GM23338 (cell line): ENCODE data around the gene EFCAB6.

Source experiments
- CREB1 ChIP-seq: fragments of 250-450 bp; sonication (Bioruptor Pico); IDR thresholded peaks from 2 replicates; pipeline ENCODE4 v1.5.0; 2020; ENCODE audit warnings: low read depth, mild to moderate bottlenecking, moderate library complexity
- EZH2 ChIP-seq: fragments of 200-600 bp; sonication (generic); IDR thresholded peaks from one replicate; pipeline ENCODE4 v1.8.0; 2017; ENCODE audit warnings: antibody characterized with exemption, mild to moderate bottlenecking, low read depth; ENCODE audit not compliant: unreplicated experiment
- EZH2phosphoT487 ChIP-seq: fragments of 200-600 bp; sonication (generic); IDR thresholded peaks from one replicate; pipeline ENCODE4 v1.8.1; 2018; ENCODE audit warnings: antibody characterized with exemption; ENCODE audit not compliant: unreplicated experiment
- JUNB ChIP-seq: IDR thresholded peaks from one replicate; pipeline ENCODE4 v1.6.1; 2016; ENCODE audit warnings: antibody characterized with exemption; ENCODE audit not compliant: unreplicated experiment
- NANOG ChIP-seq: IDR thresholded peaks from 2 replicates; pipeline ENCODE4 v1.6.1; 2016; ENCODE audit warnings: antibody characterized with exemption, borderline replicate concordance
- POLR2AphosphoS5 ChIP-seq: IDR thresholded peaks from 2 replicates; pipeline ENCODE4 v1.6.1; 2016; ENCODE audit warnings: antibody characterized with exemption, low read depth
- STAT1 ChIP-seq: IDR thresholded peaks from one replicate; pipeline ENCODE4 v1.6.1; 2016; ENCODE audit warnings: antibody characterized with exemption; ENCODE audit not compliant: unreplicated experiment
- ZNF331 ChIP-seq: fragments of 250-450 bp; sonication (Bioruptor Pico); IDR thresholded peaks from 2 replicates; pipeline ENCODE4 v1.5.0; 2020; ENCODE audit warnings: low read depth, mild to moderate bottlenecking, moderate library complexity
- ZNF462 ChIP-seq: fragments of 250-450 bp; sonication (Bioruptor Pico); IDR thresholded peaks from 2 replicates; pipeline ENCODE4 v1.5.0; 2020; ENCODE audit warnings: mild to moderate bottlenecking, moderate library complexity
- TF ChIP-seq, protein P1 (sequence below), 2 experiments: fragments of 200-600 bp in 1 of 2; sonication (generic) in 1 of 2; conservative IDR thresholded peaks; 2 replicates each; pipeline versions ENCODE4 v1.5.1 to v1.6.1; 2016 to 2017; ENCODE audit warnings: antibody characterized with exemption in 2 of 2, low read depth in 2 of 2, mild to moderate bottlenecking in 2 of 2, moderate library complexity in 1 of 2
- TF ChIP-seq, protein P2 (sequence below): IDR thresholded peaks from one replicate; pipeline ENCODE4 v1.6.1; 2018; ENCODE audit warnings: antibody characterized with exemption; ENCODE audit not compliant: unreplicated experiment
- TF ChIP-seq, protein P3 (sequence below): IDR thresholded peaks from 2 replicates; pipeline ENCODE4 v1.6.1; 2016; ENCODE audit warnings: antibody characterized with exemption

GRCh38 chr22:43526946-43527345 lies 285.2 kb downstream of the EFCAB6 start:
- TF ChIP-seq POLR2AphosphoS5, result no peak
- TF ChIP-seq EZH2phosphoT487, result no peak
- TF ChIP-seq, protein P1, sequence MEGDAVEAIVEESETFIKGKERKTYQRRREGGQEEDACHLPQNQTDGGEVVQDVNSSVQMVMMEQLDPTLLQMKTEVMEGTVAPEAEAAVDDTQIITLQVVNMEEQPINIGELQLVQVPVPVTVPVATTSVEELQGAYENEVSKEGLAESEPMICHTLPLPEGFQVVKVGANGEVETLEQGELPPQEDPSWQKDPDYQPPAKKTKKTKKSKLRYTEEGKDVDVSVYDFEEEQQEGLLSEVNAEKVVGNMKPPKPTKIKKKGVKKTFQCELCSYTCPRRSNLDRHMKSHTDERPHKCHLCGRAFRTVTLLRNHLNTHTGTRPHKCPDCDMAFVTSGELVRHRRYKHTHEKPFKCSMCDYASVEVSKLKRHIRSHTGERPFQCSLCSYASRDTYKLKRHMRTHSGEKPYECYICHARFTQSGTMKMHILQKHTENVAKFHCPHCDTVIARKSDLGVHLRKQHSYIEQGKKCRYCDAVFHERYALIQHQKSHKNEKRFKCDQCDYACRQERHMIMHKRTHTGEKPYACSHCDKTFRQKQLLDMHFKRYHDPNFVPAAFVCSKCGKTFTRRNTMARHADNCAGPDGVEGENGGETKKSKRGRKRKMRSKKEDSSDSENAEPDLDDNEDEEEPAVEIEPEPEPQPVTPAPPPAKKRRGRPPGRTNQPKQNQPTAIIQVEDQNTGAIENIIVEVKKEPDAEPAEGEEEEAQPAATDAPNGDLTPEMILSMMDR (conservative IDR thresholded peaks at IDR 0.05; ENCODE audit: low read depth in 2 of 2), result no peak
- TF ChIP-seq, protein P2, sequence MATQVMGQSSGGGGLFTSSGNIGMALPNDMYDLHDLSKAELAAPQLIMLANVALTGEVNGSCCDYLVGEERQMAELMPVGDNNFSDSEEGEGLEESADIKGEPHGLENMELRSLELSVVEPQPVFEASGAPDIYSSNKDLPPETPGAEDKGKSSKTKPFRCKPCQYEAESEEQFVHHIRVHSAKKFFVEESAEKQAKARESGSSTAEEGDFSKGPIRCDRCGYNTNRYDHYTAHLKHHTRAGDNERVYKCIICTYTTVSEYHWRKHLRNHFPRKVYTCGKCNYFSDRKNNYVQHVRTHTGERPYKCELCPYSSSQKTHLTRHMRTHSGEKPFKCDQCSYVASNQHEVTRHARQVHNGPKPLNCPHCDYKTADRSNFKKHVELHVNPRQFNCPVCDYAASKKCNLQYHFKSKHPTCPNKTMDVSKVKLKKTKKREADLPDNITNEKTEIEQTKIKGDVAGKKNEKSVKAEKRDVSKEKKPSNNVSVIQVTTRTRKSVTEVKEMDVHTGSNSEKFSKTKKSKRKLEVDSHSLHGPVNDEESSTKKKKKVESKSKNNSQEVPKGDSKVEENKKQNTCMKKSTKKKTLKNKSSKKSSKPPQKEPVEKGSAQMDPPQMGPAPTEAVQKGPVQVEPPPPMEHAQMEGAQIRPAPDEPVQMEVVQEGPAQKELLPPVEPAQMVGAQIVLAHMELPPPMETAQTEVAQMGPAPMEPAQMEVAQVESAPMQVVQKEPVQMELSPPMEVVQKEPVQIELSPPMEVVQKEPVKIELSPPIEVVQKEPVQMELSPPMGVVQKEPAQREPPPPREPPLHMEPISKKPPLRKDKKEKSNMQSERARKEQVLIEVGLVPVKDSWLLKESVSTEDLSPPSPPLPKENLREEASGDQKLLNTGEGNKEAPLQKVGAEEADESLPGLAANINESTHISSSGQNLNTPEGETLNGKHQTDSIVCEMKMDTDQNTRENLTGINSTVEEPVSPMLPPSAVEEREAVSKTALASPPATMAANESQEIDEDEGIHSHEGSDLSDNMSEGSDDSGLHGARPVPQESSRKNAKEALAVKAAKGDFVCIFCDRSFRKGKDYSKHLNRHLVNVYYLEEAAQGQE, result no peak
- TF ChIP-seq STAT1, result no peak
- no peak for TF ChIP-seq CREB1 (CRISPR knock-in tag)
- TF ChIP-seq EZH2, result no peak
- TF ChIP-seq JUNB, result no peak
- TF ChIP-seq, protein P3, sequence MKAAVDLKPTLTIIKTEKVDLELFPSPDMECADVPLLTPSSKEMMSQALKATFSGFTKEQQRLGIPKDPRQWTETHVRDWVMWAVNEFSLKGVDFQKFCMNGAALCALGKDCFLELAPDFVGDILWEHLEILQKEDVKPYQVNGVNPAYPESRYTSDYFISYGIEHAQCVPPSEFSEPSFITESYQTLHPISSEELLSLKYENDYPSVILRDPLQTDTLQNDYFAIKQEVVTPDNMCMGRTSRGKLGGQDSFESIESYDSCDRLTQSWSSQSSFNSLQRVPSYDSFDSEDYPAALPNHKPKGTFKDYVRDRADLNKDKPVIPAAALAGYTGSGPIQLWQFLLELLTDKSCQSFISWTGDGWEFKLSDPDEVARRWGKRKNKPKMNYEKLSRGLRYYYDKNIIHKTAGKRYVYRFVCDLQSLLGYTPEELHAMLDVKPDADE, result no peak
- no peak for TF ChIP-seq NANOG
- no peak for TF ChIP-seq ZNF462
- TF ChIP-seq ZNF331 (CRISPR knock-in tag), result no peak
